Esophagus squamous epithelium (tissue), 4 donors: Measurements from ENCODE around the gene BEX4.

Experiments used
- CTCF ChIP-seq, 6 experiments: fragments of 450-650 bp in 4 of 6; fragments of 200-600 bp in 2 of 6; sonication (generic) in 2 of 6; IDR thresholded peaks; one replicate each; pipeline ENCODE4 v1.5.1; 2016 to 2019; ENCODE audit warnings: antibody characterized with exemption in 6 of 6, mild to moderate bottlenecking in 4 of 6, moderate library complexity in 4 of 6
- POLR2A ChIP-seq, 4 donors: fragments of 450-650 bp; IDR thresholded peaks; one replicate each; pipeline ENCODE4 v1.6.1; 2017; ENCODE audit warnings: antibody characterized with exemption in 4 of 4, mild to moderate bottlenecking in 4 of 4, moderate library complexity in 3 of 4

GRCh38 chrX:103212749-103213457 is 2.0 kb upstream of the BEX4 start:
- TF ChIP-seq POLR2A (IDR thresholded peaks at IDR 0.05), result no peak
- no peak for TF ChIP-seq CTCF (IDR thresholded peaks at IDR 0.05)
